ENCODE measurements around the gene KRTAP13-3. TPM values are rescaled to one million over a fixed set of nuclear protein-coding genes. Genes with fewer than 3 reads are reported as not detected.

Gene KRTAP13-3
- total RNA-seq, 1 experiment from 2014 or later: not detected

DNA sequence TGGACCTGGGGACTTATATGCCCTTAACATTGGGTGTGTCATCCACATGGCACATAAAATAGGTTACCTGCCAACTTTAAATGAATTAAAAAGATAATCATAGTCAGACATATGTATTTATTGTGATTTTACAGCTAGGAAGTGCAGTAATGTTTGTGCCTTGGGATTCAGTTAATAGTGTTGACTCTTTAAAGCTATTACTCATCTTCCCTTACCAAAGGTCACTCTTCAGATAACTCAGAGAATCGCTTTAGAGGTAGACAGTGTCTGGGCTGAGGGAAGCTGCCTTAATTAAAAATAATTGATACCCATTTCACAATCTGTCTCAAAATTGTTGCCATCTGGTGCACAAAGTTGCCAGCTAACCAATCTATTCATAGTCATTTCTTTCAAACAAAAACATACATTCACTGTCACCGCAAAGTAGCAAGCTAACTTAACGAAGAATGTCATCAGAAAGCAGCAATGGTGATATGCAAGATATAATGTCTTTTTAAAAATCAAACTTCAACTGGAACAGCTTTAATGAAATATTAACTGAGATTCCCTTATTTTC, 11.4 kb upstream of the KRTAP13-3 start:
- H2AFZ ChIP-seq (ENCODE audit: low read length): no peak overlapping the region
- H3K9ac ChIP-seq (ENCODE audit: low read length): no peak overlapping the region
- no peaks in the 10 kb centered on the region for H4K20me1 ChIP-seq (ENCODE audit: insufficient read depth, low read depth, low read length)
- no peaks in the 10 kb centered on the region for H3K79me2 ChIP-seq (ENCODE audit: low read length)
- H3K36me3 ChIP-seq (ENCODE audit: insufficient read depth, low read length): no peaks in the 10 kb centered on the region
- no peak for DNase-seq
- H3K27me3 ChIP-seq (ENCODE audit: low read length): no peaks in the 10 kb centered on the region
- H3K9me2 ChIP-seq (replicated peaks; ENCODE audit: insufficient read depth, low read length): no peaks in the 10 kb centered on the region
- H3K4me1 ChIP-seq (ENCODE audit: low read length): no peaks in the 10 kb centered on the region
- H3K27ac ChIP-seq (ENCODE audit: low read length): no peak overlapping the region
- no peak overlapping the region for H3K4me3 ChIP-seq (ENCODE audit: low read length)
- no peaks in the 10 kb centered on the region for H3K9me3 ChIP-seq (ENCODE audit: low read length)
- H3K4me2 ChIP-seq (ENCODE audit: low read depth, low read length, poor library complexity, severe bottlenecking): no peak overlapping the region

DNA sequence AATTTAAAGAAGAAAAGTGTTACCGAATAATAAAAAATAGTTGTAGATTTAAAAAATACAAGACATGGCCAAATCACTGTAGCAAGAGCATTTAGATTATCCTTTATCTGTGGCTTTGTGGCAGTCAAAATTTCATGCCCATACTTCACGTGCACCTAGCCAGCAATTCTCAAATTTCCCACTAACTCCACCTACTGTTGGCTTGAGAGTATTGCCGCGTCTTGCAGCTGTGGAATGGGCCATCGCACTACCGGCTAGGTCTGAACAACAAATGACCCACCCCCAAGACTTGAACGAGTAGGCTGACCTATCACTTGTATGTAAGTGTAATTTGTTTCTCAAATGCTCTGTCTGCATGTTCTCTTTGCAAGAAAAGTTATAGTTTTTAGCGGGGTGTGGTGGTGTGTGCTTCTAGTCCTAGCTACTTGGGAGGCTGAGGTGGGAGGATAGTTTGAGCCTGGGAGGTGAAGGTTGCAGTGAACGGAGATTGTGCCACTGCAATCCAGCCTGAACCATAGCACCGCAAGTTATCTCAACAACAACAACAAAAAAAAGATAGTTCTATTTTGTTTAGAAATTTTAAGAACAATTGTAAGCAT, 8.4 kb upstream of the KRTAP13-3 start:
- H2AFZ ChIP-seq (ENCODE audit: low read length): no peak overlapping the region
- H3K9me2 ChIP-seq (replicated peaks; ENCODE audit: insufficient read depth, low read length): no peaks in the 10 kb centered on the region
- no peak overlapping the region for H3K27ac ChIP-seq (ENCODE audit: low read length)
- H3K27me3 ChIP-seq (ENCODE audit: low read length): no peaks in the 10 kb centered on the region
- no peaks in the 10 kb centered on the region for H3K9me3 ChIP-seq (ENCODE audit: low read length)
- no peak overlapping the region for H3K9ac ChIP-seq (ENCODE audit: low read length)
- no peaks in the 10 kb centered on the region for H3K4me1 ChIP-seq (ENCODE audit: low read length)
- H4K20me1 ChIP-seq (ENCODE audit: insufficient read depth, low read depth, low read length): no peaks in the 10 kb centered on the region
- no peak overlapping the region for H3K4me3 ChIP-seq (ENCODE audit: low read length)
- no peak overlapping the region for H3K4me2 ChIP-seq (ENCODE audit: low read depth, low read length, poor library complexity, severe bottlenecking)
- no peaks in the 10 kb centered on the region for H3K79me2 ChIP-seq (ENCODE audit: low read length)
- no peaks in the 10 kb centered on the region for H3K36me3 ChIP-seq (ENCODE audit: insufficient read depth, low read length)
- DNase-seq: peak; percentile 73

DNA sequence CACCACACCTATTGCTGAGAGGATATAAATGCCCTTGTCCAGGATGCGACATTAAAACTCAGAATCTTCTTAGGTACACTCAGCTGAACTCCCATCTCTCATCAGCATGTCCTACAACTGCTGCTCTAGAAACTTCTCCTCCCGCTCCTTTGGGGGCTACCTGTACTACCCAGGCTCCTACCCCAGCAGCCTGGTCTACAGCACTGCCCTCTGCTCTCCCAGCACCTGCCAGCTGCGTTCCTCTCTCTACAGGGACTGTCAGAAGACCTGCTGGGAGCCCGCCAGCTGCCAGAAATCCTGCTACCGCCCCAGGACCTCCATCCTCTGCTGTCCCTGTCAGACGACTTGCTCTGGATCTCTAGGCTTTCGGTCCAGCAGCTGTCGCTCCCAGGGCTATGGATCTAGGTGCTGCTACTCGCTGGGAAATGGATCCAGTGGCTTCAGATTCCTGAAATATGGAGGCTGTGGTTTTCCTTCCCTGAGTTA, 4.5 kb upstream of the KRTAP13-3 start, which contains the start of gene KRTAP13-4:
Gene KRTAP13-4 (plus strand): TSS at position 51 of the 486 bp plus-strand sequence. CDS start 56 bp downstream, at position 107.
- H3K4me1 ChIP-seq (ENCODE audit: low read length): no peaks in the 10 kb centered on the region
- DNase-seq: no peak
- no peak within 1 kb of the TSS for H3K9ac ChIP-seq (ENCODE audit: low read length)

DNA sequence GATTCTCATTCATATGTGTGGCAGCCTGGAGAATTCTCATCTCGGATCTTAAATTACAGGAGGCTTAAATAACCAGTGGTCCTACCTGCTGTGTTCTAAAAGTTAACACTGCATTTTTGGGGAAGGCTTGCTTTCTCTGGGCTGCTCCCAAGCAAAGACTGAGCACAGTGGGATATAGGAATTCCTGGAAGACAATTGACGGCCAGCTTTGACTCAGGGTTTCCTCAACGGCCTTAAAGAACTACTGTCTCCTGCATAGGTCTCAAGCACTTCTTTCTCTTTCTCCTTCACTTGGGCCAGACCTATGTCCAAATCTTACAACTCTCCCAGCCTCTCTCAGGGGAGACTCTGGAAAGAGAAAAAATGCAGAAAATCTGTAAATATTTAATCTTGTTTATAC, 1.0 kb upstream of the KRTAP13-3 start:
- Histone ChIP-seq H3K4me1 (ENCODE audit: low read length) (no peaks in the 10 kb centered on the region), H3K9ac (ENCODE audit: low read length) (no peak overlapping the region), H3K27ac (ENCODE audit: low read length) (no peak overlapping the region), H3K4me3 (ENCODE audit: low read length) (no peak overlapping the region), H2AFZ (ENCODE audit: low read length) (no peak overlapping the region), H3K9me3 (ENCODE audit: low read length) (no peaks in the 10 kb centered on the region), H3K4me2 (ENCODE audit: low read depth, low read length, poor library complexity, severe bottlenecking) (no peak overlapping the region), H3K36me3 (ENCODE audit: insufficient read depth, low read length) (no peaks in the 10 kb centered on the region), H3K27me3 (ENCODE audit: low read length) (no peaks in the 10 kb centered on the region), H3K79me2 (ENCODE audit: low read length) (no peaks in the 10 kb centered on the region), H4K20me1 (ENCODE audit: insufficient read depth, low read depth, low read length) (no peaks in the 10 kb centered on the region), H3K9me2 (replicated peaks; ENCODE audit: insufficient read depth, low read length) (no peaks in the 10 kb centered on the region)
- DNase-seq: no peak

More for the DNA sequence above, 4.5 kb upstream of the KRTAP13-3 start, which contains the start of gene KRTAP13-4:
- Histone ChIP-seq H3K9me3 (ENCODE audit: low read length) (no peaks in the 10 kb centered on the region), H3K27me3 (ENCODE audit: low read length) (no peaks in the 10 kb centered on the region), H3K9me2 (replicated peaks; ENCODE audit: insufficient read depth, low read length) (no peaks in the 10 kb centered on the region), H4K20me1 (ENCODE audit: insufficient read depth, low read depth, low read length) (no peaks in the 10 kb centered on the region), H3K79me2 (ENCODE audit: low read length) (no peaks in the 10 kb centered on the region), H3K4me3 (ENCODE audit: low read length) (no peak within 1 kb of the TSS), H3K36me3 (ENCODE audit: insufficient read depth, low read length) (no peaks in the 10 kb centered on the region), H3K4me2 (ENCODE audit: low read depth, low read length, poor library complexity, severe bottlenecking) (no peak within 1 kb of the TSS), H2AFZ (ENCODE audit: low read length) (no peak within 1 kb of the TSS), H3K27ac (ENCODE audit: low read length) (no peak within 1 kb of the TSS)

DNA sequence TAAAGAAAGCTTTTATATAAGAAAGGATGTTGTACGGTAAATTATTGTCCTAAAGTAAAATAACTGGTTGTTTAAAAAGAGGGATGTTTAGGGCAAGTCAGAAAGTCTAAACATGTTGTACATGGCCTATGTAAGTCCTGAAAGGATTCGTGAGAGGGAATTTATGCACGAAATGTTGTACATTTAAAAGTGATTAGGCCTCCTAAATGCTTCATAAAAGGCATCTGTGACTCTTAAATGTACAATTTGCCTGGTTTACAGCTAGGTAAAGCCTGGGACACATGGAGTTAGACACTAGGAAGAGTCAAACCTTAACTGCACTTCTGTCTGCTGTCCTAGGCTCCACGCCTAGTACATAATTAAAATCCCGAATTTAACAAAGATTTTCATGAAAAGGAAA, 9.7 kb downstream of the KRTAP13-3 start:
- H3K9me2 ChIP-seq (replicated peaks; ENCODE audit: insufficient read depth, low read length): no peaks in the 10 kb centered on the region
- H3K27ac ChIP-seq (ENCODE audit: low read length): no peak overlapping the region
- H3K79me2 ChIP-seq (ENCODE audit: low read length): no peaks in the 10 kb centered on the region
- H3K9ac ChIP-seq (ENCODE audit: low read length): no peak overlapping the region
- H3K4me3 ChIP-seq (ENCODE audit: low read length): no peak overlapping the region
- H3K4me1 ChIP-seq (ENCODE audit: low read length): no peaks in the 10 kb centered on the region
- no peak overlapping the region for H3K4me2 ChIP-seq (ENCODE audit: low read depth, low read length, poor library complexity, severe bottlenecking)
- DNase-seq: no peak
- H3K27me3 ChIP-seq (ENCODE audit: low read length): no peaks in the 10 kb centered on the region
- no peaks in the 10 kb centered on the region for H3K36me3 ChIP-seq (ENCODE audit: insufficient read depth, low read length)
- H3K9me3 ChIP-seq (ENCODE audit: low read length): no peaks in the 10 kb centered on the region; the same call in 1 of the 2 replicates
- H2AFZ ChIP-seq (ENCODE audit: low read length): no peak overlapping the region
- no peaks in the 10 kb centered on the region for H4K20me1 ChIP-seq (ENCODE audit: insufficient read depth, low read depth, low read length)

DNA sequence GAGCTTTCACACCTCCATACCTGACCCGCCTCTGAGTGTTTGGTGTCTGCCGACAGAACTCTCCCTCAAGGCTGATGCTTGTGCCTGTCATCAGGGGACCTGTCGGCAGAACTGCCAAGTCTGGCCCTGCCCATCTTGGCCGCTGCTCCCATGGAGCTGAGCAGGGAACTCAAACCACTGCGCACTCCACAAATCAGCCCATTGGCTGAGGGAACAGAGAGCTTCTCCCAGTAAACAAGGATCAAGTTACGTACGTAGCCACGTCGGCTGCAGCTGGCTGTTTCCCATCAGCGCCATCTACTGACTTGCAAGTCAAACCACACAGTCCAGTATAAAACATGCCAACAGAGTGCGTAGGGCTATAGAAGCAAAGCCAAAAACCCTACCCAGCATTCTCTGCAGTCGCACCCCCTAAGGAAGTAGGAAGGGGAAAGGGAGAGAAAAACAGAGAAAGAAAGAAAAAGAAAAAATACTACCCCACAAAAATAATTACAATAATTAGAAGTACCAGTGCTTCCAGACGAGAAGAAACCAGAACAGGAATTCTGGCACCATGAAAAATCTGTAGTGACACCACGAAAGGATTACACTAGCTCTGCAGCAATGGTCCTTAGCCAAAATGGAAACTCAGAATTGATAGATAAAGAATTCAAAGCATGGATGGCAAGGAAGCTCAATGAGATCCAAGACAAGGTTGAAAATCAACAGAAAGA, 16.8 kb downstream of the KRTAP13-3 start:
- H3K9me3 ChIP-seq (ENCODE audit: low read length): peaks cover 6% of the 10 kb centered on the region; the same call in 1 of the 2 replicates
- H3K9me2 ChIP-seq (replicated peaks; ENCODE audit: insufficient read depth, low read length): no peaks in the 10 kb centered on the region
- H3K79me2 ChIP-seq (ENCODE audit: low read length): no peaks in the 10 kb centered on the region
- H3K27me3 ChIP-seq (ENCODE audit: low read length): no peaks in the 10 kb centered on the region
- no peak overlapping the region for H2AFZ ChIP-seq (ENCODE audit: low read length)
- H3K36me3 ChIP-seq (ENCODE audit: insufficient read depth, low read length): no peaks in the 10 kb centered on the region
- no peaks in the 10 kb centered on the region for H4K20me1 ChIP-seq (ENCODE audit: insufficient read depth, low read depth, low read length)
- H3K4me2 ChIP-seq (ENCODE audit: low read depth, low read length, poor library complexity, severe bottlenecking): no peak overlapping the region
- H3K4me3 ChIP-seq (ENCODE audit: low read length): no peak overlapping the region
- H3K27ac ChIP-seq (ENCODE audit: low read length): no peak overlapping the region
- H3K9ac ChIP-seq (ENCODE audit: low read length): no peak overlapping the region
- no peaks in the 10 kb centered on the region for H3K4me1 ChIP-seq (ENCODE audit: low read length)
- peak; percentile 75 for DNase-seq

DNA sequence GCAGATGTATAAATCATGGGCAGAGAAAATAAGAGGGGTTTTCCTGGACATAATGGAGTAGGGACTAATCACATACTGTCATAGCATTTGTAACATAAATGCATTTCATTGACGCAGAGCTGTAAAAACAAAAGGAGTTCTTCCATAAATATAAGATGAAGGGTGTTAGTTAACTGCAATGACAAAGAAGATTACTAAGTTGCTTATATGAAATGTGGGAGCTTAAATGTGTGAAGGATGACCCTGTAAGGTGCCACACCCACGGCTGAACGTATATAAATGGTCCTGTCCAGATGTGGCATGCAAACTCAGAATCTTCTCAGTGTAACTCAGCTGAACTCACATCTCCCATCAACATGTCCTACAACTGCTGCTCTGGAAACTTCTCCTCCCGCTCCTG, 30.0 kb downstream of the KRTAP13-3 start, which contains the start of gene KRTAP13-1:
Gene KRTAP13-1 (plus strand): TSS at position 301 of the 400 bp plus-strand sequence. CDS start 56 bp downstream, at position 357.
- no peaks in the 10 kb centered on the region for H3K4me1 ChIP-seq (ENCODE audit: low read length)
- no peaks in the 10 kb centered on the region for H3K9me2 ChIP-seq (replicated peaks; ENCODE audit: insufficient read depth, low read length)
- no peaks in the 10 kb centered on the region for H3K36me3 ChIP-seq (ENCODE audit: insufficient read depth, low read length)

DNA sequence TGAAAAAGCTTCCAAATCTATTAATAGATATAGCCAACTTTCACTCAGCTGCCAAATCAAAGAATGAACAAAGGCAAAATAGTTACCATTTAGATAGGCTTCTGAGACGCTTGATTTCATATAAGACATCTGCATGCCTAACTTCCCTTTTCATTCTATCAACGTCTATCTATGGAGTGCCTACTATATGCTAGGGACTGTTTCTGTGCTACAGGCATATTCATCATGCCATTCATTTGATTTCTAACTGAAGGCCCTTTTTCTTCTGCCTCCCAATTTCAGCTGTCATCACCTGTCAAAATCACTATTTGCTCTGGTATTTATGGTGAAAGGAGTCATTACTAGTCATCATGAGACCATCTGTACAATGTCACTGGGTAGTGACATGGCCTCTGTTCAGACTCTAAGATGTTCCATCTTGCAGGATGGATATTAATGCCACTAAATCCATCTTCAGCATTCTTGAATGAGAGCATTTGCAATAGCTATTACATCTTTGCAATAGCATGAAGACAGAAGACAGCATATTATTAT, 34.2 kb downstream of the KRTAP13-3 start:
- Histone ChIP-seq H3K4me2 (ENCODE audit: low read depth, low read length, poor library complexity, severe bottlenecking) (no peak overlapping the region), H3K27me3 (ENCODE audit: low read length) (no peaks in the 10 kb centered on the region), H3K9ac (ENCODE audit: low read length) (no peak overlapping the region), H4K20me1 (ENCODE audit: insufficient read depth, low read depth, low read length) (no peaks in the 10 kb centered on the region), H2AFZ (ENCODE audit: low read length) (no peak overlapping the region), H3K4me3 (ENCODE audit: low read length) (no peak overlapping the region), H3K79me2 (ENCODE audit: low read length) (no peaks in the 10 kb centered on the region), H3K9me2 (replicated peaks; ENCODE audit: insufficient read depth, low read length) (no peaks in the 10 kb centered on the region), H3K36me3 (ENCODE audit: insufficient read depth, low read length) (no peaks in the 10 kb centered on the region), H3K27ac (ENCODE audit: low read length) (no peak overlapping the region), H3K9me3 (ENCODE audit: low read length) (no peaks in the 10 kb centered on the region; the same call in 1 of the 2 replicates), H3K4me1 (ENCODE audit: low read length) (no peaks in the 10 kb centered on the region)
- no peak for DNase-seq

More for the DNA sequence above, 30.0 kb downstream of the KRTAP13-3 start, which contains the start of gene KRTAP13-1:
- H2AFZ ChIP-seq (ENCODE audit: low read length): no peak within 1 kb of the TSS
- H3K4me2 ChIP-seq (ENCODE audit: low read depth, low read length, poor library complexity, severe bottlenecking): no peak within 1 kb of the TSS
- H3K9ac ChIP-seq (ENCODE audit: low read length): no peak within 1 kb of the TSS
- H3K79me2 ChIP-seq (ENCODE audit: low read length): no peaks in the 10 kb centered on the region
- no peak within 1 kb of the TSS for H3K4me3 ChIP-seq (ENCODE audit: low read length)
- no peaks in the 10 kb centered on the region for H3K27me3 ChIP-seq (ENCODE audit: low read length)
- DNase-seq: no peak
- no peak within 1 kb of the TSS for H3K27ac ChIP-seq (ENCODE audit: low read length)
- no peaks in the 10 kb centered on the region for H3K9me3 ChIP-seq (ENCODE audit: low read length)
- H4K20me1 ChIP-seq (ENCODE audit: insufficient read depth, low read depth, low read length): no peaks in the 10 kb centered on the region

Measured in Karpas-422 (cell line).